Endodermal cell (in vitro differentiated cells): ENCODE measurements around the gene TBCC. TPM values are rescaled to one million over a fixed set of nuclear protein-coding genes. Genes with fewer than 3 reads are reported as not detected.

Experiments
- DNase-seq: peaks from one replicate; pipeline ENCODE4 v3.0.0-alpha.2; 2017
- H3K27ac ChIP-seq: 2 replicates; pipeline ENCODE4 v1.5.1; 2013; ENCODE audit warnings: mild to moderate bottlenecking, low read depth, low read length, moderate library complexity
- H3K27me3 ChIP-seq: 2 replicates; pipeline ENCODE4 v1.6.1; 2013; ENCODE audit warnings: mild to moderate bottlenecking, low read length, moderate library complexity; ENCODE audit not compliant: insufficient read depth, control insufficient read depth, poor library complexity, severe bottlenecking
- H3K36me3 ChIP-seq: 2 replicates; pipeline ENCODE4 v1.7.0; 2013; ENCODE audit warnings: mild to moderate bottlenecking, low read length, moderate library complexity; ENCODE audit not compliant: control insufficient read depth, insufficient read depth
- H3K4me1 ChIP-seq: one replicate; pipeline ENCODE4 v1.7.0; 2013; ENCODE audit warnings: low read length; ENCODE audit not compliant: control insufficient read depth, insufficient read depth
- H3K4me3 ChIP-seq: 2 replicates; pipeline ENCODE4 v1.5.1; 2013; ENCODE audit warnings: mild to moderate bottlenecking, low read length, moderate library complexity
- H3K9ac ChIP-seq: 2 replicates; pipeline ENCODE4 v1.6.1; 2013; ENCODE audit warnings: mild to moderate bottlenecking, low read length, moderate library complexity; ENCODE audit not compliant: poor library complexity, severe bottlenecking; ENCODE audit errors: extremely low read depth
- H3K9me3 ChIP-seq: 2 replicates; pipeline ENCODE4 v1.6.1; 2013; ENCODE audit warnings: mild to moderate bottlenecking, low read length, moderate library complexity; ENCODE audit not compliant: control insufficient read depth
- H3K27ac Mint-ChIP-seq: 2 replicates; pipeline ENCODE4 v1.8.0; 2020; ENCODE audit warnings: mixed read lengths
- H3K27me3 Mint-ChIP-seq: 2 replicates; pipeline ENCODE4 v1.8.0; 2021; ENCODE audit warnings: mild to moderate bottlenecking, mixed read lengths; ENCODE audit not compliant: insufficient read depth
- H3K36me3 Mint-ChIP-seq: 2 replicates; pipeline ENCODE4 v1.8.0; 2020; ENCODE audit warnings: low read depth, mixed read lengths
- H3K4me1 Mint-ChIP-seq: 2 replicates; pipeline ENCODE4 v1.8.0; 2020; ENCODE audit warnings: mixed read lengths
- H3K4me3 Mint-ChIP-seq: 2 replicates; pipeline ENCODE4 v1.8.0; 2020; ENCODE audit warnings: mild to moderate bottlenecking, moderate library complexity, mixed read lengths
- H3K9me3 Mint-ChIP-seq: 2 replicates; pipeline ENCODE4 v1.8.0; 2020; ENCODE audit warnings: mild to moderate bottlenecking, mixed read lengths
- WGBS, 2 experiments: methylation state at CpG; one replicate each; pipeline versions ENCODE4 v1.1.5 to v1.1.7; 2013; ENCODE audit warnings: missing lambda C conversion rate in 2 of 2, mixed read lengths in 1 of 2; ENCODE audit not compliant: insufficient coverage in 1 of 2, insufficient read length in 1 of 2; 5-methylcytosine and 5-hydroxymethylcytosine counted together
- total RNA-seq, 2 donors: library from RNA; stranded (reverse); fragmentation: NEBNext Ultra II Directional in 1 of 2; extraction: Animal tissue kit (Norgen Biotek cat#: 25700) in 1 of 2; gene quantifications; 2 replicates in 1 of 2; 3 replicates in 1 of 2; pipeline ENCODE4 v1.2.1, GENCODE V29; 2021
- TF ChIP-seq, protein P1 (sequence below): fragments of 200-600 bp; sonication (generic); conservative IDR thresholded peaks from 2 replicates; pipeline ENCODE4 v1.5.0; 2021; ENCODE audit warnings: antibody characterized with exemption, mild to moderate bottlenecking

Gene TBCC
- total RNA-seq, 2 donors from 2014 or later = 16.7 to 21.9 TPM

DNA sequence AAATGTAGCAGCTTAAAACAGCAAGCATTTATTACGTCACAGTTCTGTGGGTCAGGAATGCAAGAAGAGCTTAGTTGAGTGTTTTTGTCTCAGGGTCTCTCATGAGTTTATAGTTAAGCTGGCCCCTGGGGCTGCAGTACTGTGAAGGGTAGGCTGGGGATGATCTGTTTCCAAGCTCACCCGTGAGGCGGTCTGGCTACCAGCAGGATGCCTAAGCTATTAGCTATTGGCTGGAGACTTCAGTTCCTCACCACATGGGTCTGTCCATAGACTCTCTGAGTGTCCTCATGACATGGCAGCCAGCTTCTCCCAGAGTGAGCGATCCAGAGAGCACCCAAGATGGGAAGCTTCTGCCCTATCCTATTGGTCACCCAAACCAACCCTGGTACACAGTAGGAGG, 23.1 kb upstream of the TBCC start:
- 92 to 93% methylated on average over 3 to 4 of the region's 4 CpGs for WGBS, 2 experiments
- H3K36me3 ChIP-seq = no peaks in the 10 kb centered on the region
- Mint-ChIP-seq H3K36me3 (peaks cover 2% of the 10 kb centered on the region), H3K4me1 (peaks cover 12% of the 10 kb centered on the region), H3K4me3 (no peak overlapping the region), H3K9me3 (no peaks in the 10 kb centered on the region), H3K27me3 (no peaks in the 10 kb centered on the region), H3K27ac (no peak overlapping the region)
- no peaks in the 10 kb centered on the region for H3K9me3 ChIP-seq
- H3K4me1 ChIP-seq = no peaks in the 10 kb centered on the region
- H3K27me3 ChIP-seq = no peaks in the 10 kb centered on the region
- TF ChIP-seq, protein P1, sequence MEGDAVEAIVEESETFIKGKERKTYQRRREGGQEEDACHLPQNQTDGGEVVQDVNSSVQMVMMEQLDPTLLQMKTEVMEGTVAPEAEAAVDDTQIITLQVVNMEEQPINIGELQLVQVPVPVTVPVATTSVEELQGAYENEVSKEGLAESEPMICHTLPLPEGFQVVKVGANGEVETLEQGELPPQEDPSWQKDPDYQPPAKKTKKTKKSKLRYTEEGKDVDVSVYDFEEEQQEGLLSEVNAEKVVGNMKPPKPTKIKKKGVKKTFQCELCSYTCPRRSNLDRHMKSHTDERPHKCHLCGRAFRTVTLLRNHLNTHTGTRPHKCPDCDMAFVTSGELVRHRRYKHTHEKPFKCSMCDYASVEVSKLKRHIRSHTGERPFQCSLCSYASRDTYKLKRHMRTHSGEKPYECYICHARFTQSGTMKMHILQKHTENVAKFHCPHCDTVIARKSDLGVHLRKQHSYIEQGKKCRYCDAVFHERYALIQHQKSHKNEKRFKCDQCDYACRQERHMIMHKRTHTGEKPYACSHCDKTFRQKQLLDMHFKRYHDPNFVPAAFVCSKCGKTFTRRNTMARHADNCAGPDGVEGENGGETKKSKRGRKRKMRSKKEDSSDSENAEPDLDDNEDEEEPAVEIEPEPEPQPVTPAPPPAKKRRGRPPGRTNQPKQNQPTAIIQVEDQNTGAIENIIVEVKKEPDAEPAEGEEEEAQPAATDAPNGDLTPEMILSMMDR = no peak
- no peak overlapping the region for H3K4me3 ChIP-seq
- no peak for DNase-seq
- H3K27ac ChIP-seq = no peak overlapping the region
- no peak overlapping the region for H3K9ac ChIP-seq

DNA sequence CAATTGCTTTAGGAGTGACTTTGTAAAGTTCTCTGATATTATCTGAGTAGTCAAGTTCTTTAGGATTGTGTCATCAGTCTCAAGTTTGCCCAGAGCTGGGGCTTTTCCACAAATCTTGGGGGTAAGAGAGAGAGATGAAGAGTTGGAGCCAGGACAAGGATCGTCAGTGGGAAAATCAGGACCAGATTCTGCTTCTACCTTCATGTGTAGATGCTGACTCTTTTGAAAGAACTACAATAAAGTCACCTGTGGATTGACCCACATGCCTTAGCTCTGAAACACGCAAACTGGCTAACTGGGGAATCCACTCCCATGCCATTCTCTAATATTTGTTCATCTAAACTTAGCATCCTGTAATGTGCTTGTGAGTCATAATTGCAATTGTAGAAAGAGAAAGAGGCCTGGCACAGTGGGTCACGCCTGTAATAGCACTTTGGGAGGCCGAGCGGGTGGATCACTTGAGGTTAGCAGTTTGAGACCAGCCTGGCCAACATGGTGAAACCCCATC, 20.3 kb upstream of the TBCC start:
- Histone ChIP-seq H3K9me3 (no peaks in the 10 kb centered on the region), H3K4me3 (no peak overlapping the region), H3K27me3 (no peaks in the 10 kb centered on the region), H3K9ac (no peak overlapping the region), H3K4me1 (peaks cover 4% of the 10 kb centered on the region), H3K27ac (no peak overlapping the region), H3K36me3 (no peaks in the 10 kb centered on the region)
- no peak overlapping the region for H3K4me3 Mint-ChIP-seq
- peaks cover 8% of the 10 kb centered on the region for H3K36me3 Mint-ChIP-seq
- no peaks in the 10 kb centered on the region for H3K9me3 Mint-ChIP-seq
- peaks cover 6% of the 10 kb centered on the region for H3K4me1 Mint-ChIP-seq
- WGBS, 2 experiments = 94 to 100% methylated on average over 4 to 5 of the region's 5 CpGs
- TF ChIP-seq, protein P1 = no peak
- H3K27ac Mint-ChIP-seq = no peak overlapping the region
- no peaks in the 10 kb centered on the region for H3K27me3 Mint-ChIP-seq
- DNase-seq = no peak

DNA sequence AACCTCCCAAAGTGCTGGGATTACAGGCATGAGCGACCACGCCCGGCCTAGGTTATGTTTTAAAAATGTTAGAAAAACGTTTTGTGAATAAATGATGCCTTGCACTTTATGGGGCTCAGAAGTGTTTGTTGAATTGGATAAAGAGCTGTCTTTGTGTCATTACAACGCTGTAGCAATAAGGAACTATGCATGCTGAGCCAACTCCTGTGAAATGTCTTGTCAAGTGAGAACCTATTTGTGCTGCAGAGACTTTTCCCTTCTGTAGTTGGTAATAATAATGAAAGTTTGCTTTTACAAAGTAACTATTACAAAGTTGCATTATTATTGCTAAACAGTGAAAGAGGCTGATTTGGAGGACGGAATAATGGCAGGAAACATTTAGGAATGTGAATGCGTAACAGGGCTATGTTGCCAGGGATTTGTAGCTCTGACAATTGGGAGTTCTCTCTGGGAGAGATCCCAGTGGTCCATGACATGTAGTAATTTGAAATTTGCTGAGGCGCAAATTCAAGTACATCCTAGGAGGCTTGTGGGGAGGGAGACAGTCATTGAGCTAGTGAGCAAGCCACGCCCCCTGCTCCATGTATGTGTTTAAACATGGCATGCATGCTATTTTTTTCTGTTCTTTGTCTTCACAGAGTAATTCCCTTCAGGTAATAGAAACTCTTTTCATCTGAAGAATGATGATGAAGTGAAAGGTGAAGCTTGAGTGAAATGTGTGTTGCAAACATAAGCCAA, 19.2 kb upstream of the TBCC start:
- no peak for DNase-seq
- Histone ChIP-seq H3K9ac (no peak overlapping the region), H3K4me3 (no peak overlapping the region), H3K27me3 (no peaks in the 10 kb centered on the region), H3K36me3 (peaks cover under 1% of the 10 kb centered on the region), H3K9me3 (no peaks in the 10 kb centered on the region), H3K27ac (no peak overlapping the region), H3K4me1 (peaks cover 4% of the 10 kb centered on the region)
- Mint-ChIP-seq H3K4me1 (no peaks in the 10 kb centered on the region), H3K27ac (no peak overlapping the region), H3K36me3 (peaks cover 8% of the 10 kb centered on the region), H3K9me3 (no peaks in the 10 kb centered on the region), H3K4me3 (no peak overlapping the region), H3K27me3 (no peaks in the 10 kb centered on the region)
- TF ChIP-seq, protein P1 = no peak
- WGBS, 2 experiments = 88 to 92% methylated on average over 8 to 9 of the region's 9 CpGs
